ENCODE measurements around the gene ARVCF.

DNA sequence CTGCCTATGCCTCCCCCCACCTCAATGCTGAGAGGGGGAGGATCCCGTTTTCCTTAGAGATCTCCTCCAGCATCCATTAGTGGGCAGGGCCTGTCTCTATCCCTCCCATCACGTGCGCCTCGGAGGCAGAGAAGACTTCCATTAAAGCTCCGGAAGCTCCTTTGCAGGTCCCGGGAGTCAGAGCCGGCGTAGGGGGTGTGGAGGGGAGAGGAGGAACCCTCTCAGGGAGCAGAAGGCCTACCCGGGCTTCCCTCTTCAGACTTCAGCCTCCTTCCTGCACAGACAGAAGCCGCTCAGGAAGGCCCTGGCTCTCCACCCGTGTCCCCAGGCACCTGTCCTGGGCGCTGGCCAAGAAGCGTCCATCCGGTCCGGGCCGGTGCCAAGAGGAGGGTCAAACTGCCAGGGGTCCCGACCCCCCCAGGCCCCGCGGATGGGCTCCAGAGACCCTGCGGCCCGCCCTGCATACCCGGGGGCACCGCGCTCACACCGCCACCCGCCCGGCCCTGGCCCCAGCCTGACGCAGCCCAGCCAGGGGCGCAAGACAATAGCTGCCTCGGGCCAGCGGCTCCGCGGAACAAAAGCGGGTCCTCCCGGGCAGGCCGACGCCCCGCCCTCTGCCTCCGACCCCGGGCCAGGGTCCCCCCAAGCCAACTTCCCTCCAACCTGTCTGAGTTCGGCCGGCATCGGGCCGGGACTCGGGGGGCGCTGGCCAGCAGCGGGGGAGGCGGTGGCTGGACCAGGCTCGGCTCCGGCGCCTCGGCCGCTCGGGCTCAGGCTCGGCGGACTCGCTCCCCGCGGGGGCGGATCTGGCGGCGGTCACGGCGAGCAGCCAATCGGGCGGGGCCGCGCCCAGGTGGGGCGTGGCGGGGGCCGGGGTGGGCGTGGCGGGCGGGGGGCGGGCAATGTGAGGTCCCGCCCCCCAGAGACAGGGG lies 29.9 kb downstream of the ARVCF start:
- TF ChIP-seq, protein P1, sequence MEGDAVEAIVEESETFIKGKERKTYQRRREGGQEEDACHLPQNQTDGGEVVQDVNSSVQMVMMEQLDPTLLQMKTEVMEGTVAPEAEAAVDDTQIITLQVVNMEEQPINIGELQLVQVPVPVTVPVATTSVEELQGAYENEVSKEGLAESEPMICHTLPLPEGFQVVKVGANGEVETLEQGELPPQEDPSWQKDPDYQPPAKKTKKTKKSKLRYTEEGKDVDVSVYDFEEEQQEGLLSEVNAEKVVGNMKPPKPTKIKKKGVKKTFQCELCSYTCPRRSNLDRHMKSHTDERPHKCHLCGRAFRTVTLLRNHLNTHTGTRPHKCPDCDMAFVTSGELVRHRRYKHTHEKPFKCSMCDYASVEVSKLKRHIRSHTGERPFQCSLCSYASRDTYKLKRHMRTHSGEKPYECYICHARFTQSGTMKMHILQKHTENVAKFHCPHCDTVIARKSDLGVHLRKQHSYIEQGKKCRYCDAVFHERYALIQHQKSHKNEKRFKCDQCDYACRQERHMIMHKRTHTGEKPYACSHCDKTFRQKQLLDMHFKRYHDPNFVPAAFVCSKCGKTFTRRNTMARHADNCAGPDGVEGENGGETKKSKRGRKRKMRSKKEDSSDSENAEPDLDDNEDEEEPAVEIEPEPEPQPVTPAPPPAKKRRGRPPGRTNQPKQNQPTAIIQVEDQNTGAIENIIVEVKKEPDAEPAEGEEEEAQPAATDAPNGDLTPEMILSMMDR (IDR thresholded peaks at IDR 0.05), result no peak
- no peak for TF ChIP-seq EZH2 (IDR thresholded peaks at IDR 0.05; ENCODE audit: borderline replicate concordance, insufficient read depth, low read depth, low read length, poor library complexity, severe bottlenecking)

Measured in B cell (primary cell).